GM23338 (cell line): ENCODE measurements around the gene CCNT2. TPM values are rescaled to one million over a fixed set of nuclear protein-coding genes. Genes with fewer than 3 reads are reported as not detected.

Experiments
- ATAC-seq: fragments of 200-7000 bp; cut with Tn5 transposase; 3 replicates; pipeline ENCODE4 v1.9.1; 2020
- DNase-seq: peaks from one replicate; pipeline ENCODE4 v3.0.0-alpha.2; 2015; ENCODE audit warnings: low spot score
- H2AFZ ChIP-seq: fragments of 200-600 bp; sonication (generic); 2 replicates; pipeline ENCODE4 v1.8.0; 2016; ENCODE audit warnings: antibody characterized with exemption, mild to moderate bottlenecking, moderate library complexity
- H3F3A ChIP-seq: fragments of 200-600 bp; sonication (generic); replicated peaks from 2 replicates; pipeline ENCODE4 v1.8.0; 2017; ENCODE audit warnings: antibody characterized with exemption, mixed run types, low read depth
- H3K27ac ChIP-seq: fragments of 200-600 bp; sonication (generic); 2 replicates; pipeline ENCODE4 v1.6.1; 2016; ENCODE audit warnings: low read depth
- H3K27me3 ChIP-seq: fragments of 200-600 bp; sonication (generic); 2 replicates; pipeline ENCODE4 v1.8.0; 2016; ENCODE audit warnings: mild to moderate bottlenecking, mixed run types, moderate library complexity; ENCODE audit not compliant: insufficient read depth
- H3K36me3 ChIP-seq: fragments of 200-600 bp; sonication (generic); 2 replicates; pipeline ENCODE4 v1.8.0; 2016; ENCODE audit warnings: mild to moderate bottlenecking; ENCODE audit not compliant: insufficient read depth
- H3K4me1 ChIP-seq: fragments of 200-600 bp; sonication (generic); 2 replicates; pipeline ENCODE4 v1.8.0; 2016; ENCODE audit warnings: mild to moderate bottlenecking, moderate library complexity; ENCODE audit not compliant: insufficient read depth
- H3K4me2 ChIP-seq: fragments of 200-600 bp; sonication (generic); 2 replicates; pipeline ENCODE4 v1.7.1; 2017; ENCODE audit warnings: mixed run types
- H3K4me3 ChIP-seq: fragments of 200-600 bp; sonication (generic); 2 replicates; pipeline ENCODE4 v1.6.1; 2016; ENCODE audit warnings: mixed run types
- H3K79me2 ChIP-seq: fragments of 200-600 bp; sonication (generic); replicated peaks from 2 replicates; pipeline ENCODE4 v1.8.0; 2017; ENCODE audit warnings: mild to moderate bottlenecking; ENCODE audit not compliant: insufficient read depth
- H3K9me2 ChIP-seq: fragments of 200-600 bp; sonication (generic); 2 replicates; pipeline ENCODE4 v1.8.0; 2017; ENCODE audit not compliant: insufficient read depth
- H4K20me1 ChIP-seq: fragments of 200-600 bp; sonication (generic); replicated peaks from 2 replicates; pipeline ENCODE4 v1.8.0; 2017; ENCODE audit warnings: mild to moderate bottlenecking; ENCODE audit not compliant: insufficient read depth
- H3K27ac Mint-ChIP-seq: 2 replicates; pipeline ENCODE4 v1.8.0; 2020; ENCODE audit warnings: inconsistent platforms, mild to moderate bottlenecking, moderate library complexity, mixed read lengths
- H3K27me3 Mint-ChIP-seq: 3 replicates; pipeline ENCODE4 v1.8.0; 2022; ENCODE audit warnings: low read depth, mild to moderate bottlenecking, moderate library complexity, mixed read lengths, inconsistent platforms; ENCODE audit not compliant: insufficient read depth, poor library complexity
- H3K36me3 Mint-ChIP-seq: 3 replicates; pipeline ENCODE4 v1.8.0; 2021; ENCODE audit warnings: low read depth, mild to moderate bottlenecking, inconsistent platforms, moderate library complexity, mixed read lengths
- H3K4me1 Mint-ChIP-seq: 3 replicates; pipeline ENCODE4 v1.8.0; 2020; ENCODE audit warnings: mild to moderate bottlenecking, inconsistent platforms, mixed read lengths
- H3K4me3 Mint-ChIP-seq: 3 replicates; pipeline ENCODE4 v1.8.0; 2021; ENCODE audit warnings: moderate library complexity, mild to moderate bottlenecking, inconsistent platforms, mixed read lengths
- H3K9me3 Mint-ChIP-seq: 3 replicates; pipeline ENCODE4 v1.8.0; 2020; ENCODE audit warnings: moderate library complexity, mild to moderate bottlenecking, inconsistent platforms, mixed read lengths
- CREB1 ChIP-seq: fragments of 250-450 bp; sonication (Bioruptor Pico); IDR thresholded peaks from 2 replicates; pipeline ENCODE4 v1.5.0; 2020; ENCODE audit warnings: low read depth, mild to moderate bottlenecking, moderate library complexity
- EZH2 ChIP-seq: fragments of 200-600 bp; sonication (generic); IDR thresholded peaks from one replicate; pipeline ENCODE4 v1.8.0; 2017; ENCODE audit warnings: antibody characterized with exemption, mild to moderate bottlenecking, low read depth; ENCODE audit not compliant: unreplicated experiment
- EZH2phosphoT487 ChIP-seq: fragments of 200-600 bp; sonication (generic); IDR thresholded peaks from one replicate; pipeline ENCODE4 v1.8.1; 2018; ENCODE audit warnings: antibody characterized with exemption; ENCODE audit not compliant: unreplicated experiment
- JUNB ChIP-seq: IDR thresholded peaks from one replicate; pipeline ENCODE4 v1.6.1; 2016; ENCODE audit warnings: antibody characterized with exemption; ENCODE audit not compliant: unreplicated experiment
- NANOG ChIP-seq: IDR thresholded peaks from 2 replicates; pipeline ENCODE4 v1.6.1; 2016; ENCODE audit warnings: antibody characterized with exemption, borderline replicate concordance
- POLR2AphosphoS5 ChIP-seq: IDR thresholded peaks from 2 replicates; pipeline ENCODE4 v1.6.1; 2016; ENCODE audit warnings: antibody characterized with exemption, low read depth
- STAT1 ChIP-seq: IDR thresholded peaks from one replicate; pipeline ENCODE4 v1.6.1; 2016; ENCODE audit warnings: antibody characterized with exemption; ENCODE audit not compliant: unreplicated experiment
- ZNF114 ChIP-seq: fragments of 250-450 bp; sonication (Bioruptor Pico); IDR thresholded peaks from 2 replicates; pipeline ENCODE4 v1.5.0; 2020; ENCODE audit warnings: mild to moderate bottlenecking, moderate library complexity
- ZNF331 ChIP-seq: fragments of 250-450 bp; sonication (Bioruptor Pico); IDR thresholded peaks from 2 replicates; pipeline ENCODE4 v1.5.0; 2020; ENCODE audit warnings: low read depth, mild to moderate bottlenecking, moderate library complexity
- polyA plus RNA-seq: library from polyadenylated mRNA; unstranded; fragments of >200 nt; fragmentation: Nextera tagmentation; extraction: Ambion mirVana; gene quantifications from 2 replicates; pipeline ENCODE4 v1.2.1, GENCODE V29; 2016
- total RNA-seq: library from RNA; depleted of rRNA; stranded (reverse); fragments of >200 nt; shearing (Covaris generic); gene quantifications from 2 replicates; pipeline ENCODE4 v1.2.3, GENCODE V29; 2014
- TF ChIP-seq, protein P1 (sequence below): fragments of 250-450 bp; sonication (Bioruptor Pico); IDR thresholded peaks from 2 replicates; pipeline ENCODE4 v1.5.0; 2020; ENCODE audit warnings: mild to moderate bottlenecking, moderate library complexity
- TF ChIP-seq, protein P2 (sequence below): IDR thresholded peaks from 2 replicates; pipeline ENCODE4 v1.6.1; 2016; ENCODE audit warnings: antibody characterized with exemption
- TF ChIP-seq, protein P3 (sequence below), 2 experiments: fragments of 200-600 bp in 1 of 2; sonication (generic) in 1 of 2; conservative IDR thresholded peaks; 2 replicates each; pipeline versions ENCODE4 v1.5.1 to v1.6.1; 2016 to 2017; ENCODE audit warnings: antibody characterized with exemption in 2 of 2, low read depth in 2 of 2, mild to moderate bottlenecking in 2 of 2, moderate library complexity in 1 of 2

CCNT2 gene
- total and polyA plus RNA-seq, 2 experiments from 2014 or later, result 22.5 to 46.5 TPM

DNA sequence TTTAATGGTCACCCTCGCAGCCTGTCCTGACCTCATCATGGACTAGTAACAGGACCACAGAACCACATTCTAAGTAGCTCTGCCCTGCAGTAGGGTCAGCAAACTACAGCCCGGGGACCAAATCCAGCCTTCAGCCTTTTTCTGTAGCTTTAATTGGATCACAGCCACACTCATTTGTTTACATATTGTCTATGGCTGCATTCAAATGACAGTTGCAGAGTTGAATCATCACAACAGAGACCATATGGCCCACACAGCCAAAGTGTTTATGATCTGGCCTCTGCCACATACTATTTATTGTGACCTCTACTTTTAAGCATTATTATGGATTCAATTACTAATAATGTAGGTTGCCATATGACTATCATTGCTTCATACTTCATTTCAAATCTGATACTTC lies 80.9 kb downstream of the CCNT2 start (continued):
- TF ChIP-seq, protein P1, sequence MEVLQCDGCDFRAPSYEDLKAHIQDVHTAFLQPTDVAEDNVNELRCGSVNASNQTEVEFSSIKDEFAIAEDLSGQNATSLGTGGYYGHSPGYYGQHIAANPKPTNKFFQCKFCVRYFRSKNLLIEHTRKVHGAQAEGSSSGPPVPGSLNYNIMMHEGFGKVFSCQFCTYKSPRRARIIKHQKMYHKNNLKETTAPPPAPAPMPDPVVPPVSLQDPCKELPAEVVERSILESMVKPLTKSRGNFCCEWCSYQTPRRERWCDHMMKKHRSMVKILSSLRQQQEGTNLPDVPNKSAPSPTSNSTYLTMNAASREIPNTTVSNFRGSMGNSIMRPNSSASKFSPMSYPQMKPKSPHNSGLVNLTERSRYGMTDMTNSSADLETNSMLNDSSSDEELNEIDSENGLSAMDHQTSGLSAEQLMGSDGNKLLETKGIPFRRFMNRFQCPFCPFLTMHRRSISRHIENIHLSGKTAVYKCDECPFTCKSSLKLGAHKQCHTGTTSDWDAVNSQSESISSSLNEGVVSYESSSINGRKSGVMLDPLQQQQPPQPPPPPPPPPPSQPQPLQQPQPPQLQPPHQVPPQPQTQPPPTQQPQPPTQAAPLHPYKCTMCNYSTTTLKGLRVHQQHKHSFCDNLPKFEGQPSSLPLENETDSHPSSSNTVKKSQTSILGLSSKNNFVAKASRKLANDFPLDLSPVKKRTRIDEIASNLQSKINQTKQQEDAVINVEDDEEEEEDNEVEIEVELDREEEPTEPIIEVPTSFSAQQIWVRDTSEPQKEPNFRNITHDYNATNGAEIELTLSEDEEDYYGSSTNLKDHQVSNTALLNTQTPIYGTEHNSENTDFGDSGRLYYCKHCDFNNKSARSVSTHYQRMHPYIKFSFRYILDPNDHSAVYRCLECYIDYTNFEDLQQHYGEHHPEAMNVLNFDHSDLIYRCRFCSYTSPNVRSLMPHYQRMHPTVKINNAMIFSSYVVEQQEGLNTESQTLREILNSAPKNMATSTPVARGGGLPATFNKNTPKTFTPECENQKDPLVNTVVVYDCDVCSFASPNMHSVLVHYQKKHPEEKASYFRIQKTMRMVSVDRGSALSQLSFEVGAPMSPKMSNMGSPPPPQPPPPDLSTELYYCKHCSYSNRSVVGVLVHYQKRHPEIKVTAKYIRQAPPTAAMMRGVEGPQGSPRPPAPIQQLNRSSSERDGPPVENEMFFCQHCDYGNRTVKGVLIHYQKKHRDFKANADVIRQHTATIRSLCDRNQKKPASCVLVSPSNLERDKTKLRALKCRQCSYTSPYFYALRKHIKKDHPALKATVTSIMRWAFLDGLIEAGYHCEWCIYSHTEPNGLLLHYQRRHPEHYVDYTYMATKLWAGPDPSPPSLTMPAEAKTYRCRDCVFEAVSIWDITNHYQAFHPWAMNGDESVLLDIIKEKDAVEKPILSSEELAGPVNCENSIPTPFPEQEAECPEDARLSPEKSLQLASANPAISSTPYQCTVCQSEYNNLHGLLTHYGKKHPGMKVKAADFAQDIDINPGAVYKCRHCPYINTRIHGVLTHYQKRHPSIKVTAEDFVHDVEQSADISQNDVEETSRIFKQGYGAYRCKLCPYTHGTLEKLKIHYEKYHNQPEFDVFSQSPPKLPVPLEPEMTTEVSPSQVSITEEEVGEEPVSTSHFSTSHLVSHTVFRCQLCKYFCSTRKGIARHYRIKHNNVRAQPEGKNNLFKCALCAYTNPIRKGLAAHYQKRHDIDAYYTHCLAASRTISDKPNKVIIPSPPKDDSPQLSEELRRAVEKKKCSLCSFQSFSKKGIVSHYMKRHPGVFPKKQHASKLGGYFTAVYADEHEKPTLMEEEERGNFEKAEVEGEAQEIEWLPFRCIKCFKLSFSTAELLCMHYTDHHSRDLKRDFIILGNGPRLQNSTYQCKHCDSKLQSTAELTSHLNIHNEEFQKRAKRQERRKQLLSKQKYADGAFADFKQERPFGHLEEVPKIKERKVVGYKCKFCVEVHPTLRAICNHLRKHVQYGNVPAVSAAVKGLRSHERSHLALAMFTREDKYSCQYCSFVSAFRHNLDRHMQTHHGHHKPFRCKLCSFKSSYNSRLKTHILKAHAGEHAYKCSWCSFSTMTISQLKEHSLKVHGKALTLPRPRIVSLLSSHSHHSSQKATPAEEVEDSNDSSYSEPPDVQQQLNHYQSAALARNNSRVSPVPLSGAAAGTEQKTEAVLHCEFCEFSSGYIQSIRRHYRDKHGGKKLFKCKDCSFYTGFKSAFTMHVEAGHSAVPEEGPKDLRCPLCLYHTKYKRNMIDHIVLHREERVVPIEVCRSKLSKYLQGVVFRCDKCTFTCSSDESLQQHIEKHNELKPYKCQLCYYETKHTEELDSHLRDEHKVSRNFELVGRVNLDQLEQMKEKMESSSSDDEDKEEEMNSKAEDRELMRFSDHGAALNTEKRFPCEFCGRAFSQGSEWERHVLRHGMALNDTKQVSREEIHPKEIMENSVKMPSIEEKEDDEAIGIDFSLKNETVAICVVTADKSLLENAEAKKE (CRISPR knock-in tag), result no peak
- TF ChIP-seq EZH2phosphoT487 (no peak), JUNB (no peak), STAT1 (no peak), CREB1 (no peak)

DNA sequence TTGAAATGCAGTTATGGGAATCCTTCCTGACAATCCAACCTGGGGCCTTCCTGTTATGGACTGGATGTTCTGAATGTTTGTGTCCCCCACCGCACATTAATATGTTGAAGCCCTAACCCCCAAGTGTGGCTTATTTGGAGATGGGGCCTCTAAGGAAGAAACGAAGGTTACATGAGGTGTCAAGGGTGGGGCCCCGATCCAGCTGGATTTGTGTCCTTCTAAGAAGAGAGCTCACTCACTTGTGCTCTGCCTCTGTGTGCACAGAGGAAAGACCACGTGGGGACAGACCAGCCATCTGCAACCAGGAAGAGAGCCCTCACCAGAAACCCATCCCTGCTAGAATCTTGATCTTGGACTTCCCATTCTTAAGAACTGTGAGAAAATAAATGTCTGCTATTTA lies 84.2 kb downstream of the CCNT2 start:
- Mint-ChIP-seq H3K36me3 (no peaks in the 10 kb centered on the region), H3K4me1 (peaks cover 21% of the 10 kb centered on the region; the same call in 2 of the 3 replicates), H3K9me3 (no peaks in the 10 kb centered on the region), H3K27ac (no peak overlapping the region), H3K27me3 (peaks cover 7% of the 10 kb centered on the region), H3K4me3 (no peak overlapping the region)
- Histone ChIP-seq H4K20me1 (no peaks in the 10 kb centered on the region), H2AFZ (no peak overlapping the region), H3K27ac (no peak overlapping the region), H3K79me2 (no peaks in the 10 kb centered on the region), H3F3A (no peaks in the 10 kb centered on the region), H3K4me3 (no peak overlapping the region), H3K36me3 (no peaks in the 10 kb centered on the region), H3K27me3 (no peaks in the 10 kb centered on the region), H3K4me2 (no peak overlapping the region), H3K9me2 (no peaks in the 10 kb centered on the region), H3K4me1 (peaks cover 6% of the 10 kb centered on the region; the same call in 1 of the 2 replicates)
- ATAC-seq, result no peak
- no peak for DNase-seq
- TF ChIP-seq, protein P2, sequence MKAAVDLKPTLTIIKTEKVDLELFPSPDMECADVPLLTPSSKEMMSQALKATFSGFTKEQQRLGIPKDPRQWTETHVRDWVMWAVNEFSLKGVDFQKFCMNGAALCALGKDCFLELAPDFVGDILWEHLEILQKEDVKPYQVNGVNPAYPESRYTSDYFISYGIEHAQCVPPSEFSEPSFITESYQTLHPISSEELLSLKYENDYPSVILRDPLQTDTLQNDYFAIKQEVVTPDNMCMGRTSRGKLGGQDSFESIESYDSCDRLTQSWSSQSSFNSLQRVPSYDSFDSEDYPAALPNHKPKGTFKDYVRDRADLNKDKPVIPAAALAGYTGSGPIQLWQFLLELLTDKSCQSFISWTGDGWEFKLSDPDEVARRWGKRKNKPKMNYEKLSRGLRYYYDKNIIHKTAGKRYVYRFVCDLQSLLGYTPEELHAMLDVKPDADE, result no peak
- TF ChIP-seq EZH2, result no peak
- no peak for TF ChIP-seq ZNF114 (CRISPR knock-in tag)
- no peak for TF ChIP-seq STAT1
- no peak for TF ChIP-seq ZNF331 (CRISPR knock-in tag)
- TF ChIP-seq POLR2AphosphoS5, result no peak
- TF ChIP-seq, protein P3, sequence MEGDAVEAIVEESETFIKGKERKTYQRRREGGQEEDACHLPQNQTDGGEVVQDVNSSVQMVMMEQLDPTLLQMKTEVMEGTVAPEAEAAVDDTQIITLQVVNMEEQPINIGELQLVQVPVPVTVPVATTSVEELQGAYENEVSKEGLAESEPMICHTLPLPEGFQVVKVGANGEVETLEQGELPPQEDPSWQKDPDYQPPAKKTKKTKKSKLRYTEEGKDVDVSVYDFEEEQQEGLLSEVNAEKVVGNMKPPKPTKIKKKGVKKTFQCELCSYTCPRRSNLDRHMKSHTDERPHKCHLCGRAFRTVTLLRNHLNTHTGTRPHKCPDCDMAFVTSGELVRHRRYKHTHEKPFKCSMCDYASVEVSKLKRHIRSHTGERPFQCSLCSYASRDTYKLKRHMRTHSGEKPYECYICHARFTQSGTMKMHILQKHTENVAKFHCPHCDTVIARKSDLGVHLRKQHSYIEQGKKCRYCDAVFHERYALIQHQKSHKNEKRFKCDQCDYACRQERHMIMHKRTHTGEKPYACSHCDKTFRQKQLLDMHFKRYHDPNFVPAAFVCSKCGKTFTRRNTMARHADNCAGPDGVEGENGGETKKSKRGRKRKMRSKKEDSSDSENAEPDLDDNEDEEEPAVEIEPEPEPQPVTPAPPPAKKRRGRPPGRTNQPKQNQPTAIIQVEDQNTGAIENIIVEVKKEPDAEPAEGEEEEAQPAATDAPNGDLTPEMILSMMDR (conservative IDR thresholded peaks at IDR 0.05; ENCODE audit: low read depth in 2 of 2), result no peak
- TF ChIP-seq NANOG, result no peak
